ENCODE data around the gene OR4E2.
"Not testable (repeated sequence)": the region's sequence is repeated elsewhere in the genome, so short reads cannot be mapped to it uniquely, and the experiment has no call there.

OR4E2 gene

GRCh38 chr14:21697662-21698061, 44.0 kb downstream of the OR4E2 start:
- DNase-seq (ENCODE audit: low read depth in 3 of 3), result not testable (repeated sequence)

DNA sequence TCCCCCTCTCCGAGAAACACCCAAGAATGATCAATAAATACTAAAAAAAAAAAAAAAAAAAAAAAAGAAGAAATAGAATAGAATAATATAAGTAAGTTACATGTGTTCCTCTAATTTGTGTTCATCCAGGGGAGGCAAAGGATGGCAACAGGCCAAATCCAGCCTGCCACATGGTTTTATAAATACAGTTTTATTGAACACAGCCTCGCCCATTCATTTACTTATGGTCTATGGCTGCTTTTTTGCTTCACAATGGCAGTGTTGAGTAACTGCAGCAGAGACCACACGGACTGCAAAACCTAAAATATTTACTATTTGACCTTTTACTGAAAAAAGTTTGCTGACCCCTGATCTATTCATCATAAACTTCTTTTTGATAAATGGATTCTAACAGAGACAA, 44.9 kb downstream of the OR4E2 start:
- not testable (repeated sequence) for DNase-seq (ENCODE audit: low read depth in 3 of 3)

DNA sequence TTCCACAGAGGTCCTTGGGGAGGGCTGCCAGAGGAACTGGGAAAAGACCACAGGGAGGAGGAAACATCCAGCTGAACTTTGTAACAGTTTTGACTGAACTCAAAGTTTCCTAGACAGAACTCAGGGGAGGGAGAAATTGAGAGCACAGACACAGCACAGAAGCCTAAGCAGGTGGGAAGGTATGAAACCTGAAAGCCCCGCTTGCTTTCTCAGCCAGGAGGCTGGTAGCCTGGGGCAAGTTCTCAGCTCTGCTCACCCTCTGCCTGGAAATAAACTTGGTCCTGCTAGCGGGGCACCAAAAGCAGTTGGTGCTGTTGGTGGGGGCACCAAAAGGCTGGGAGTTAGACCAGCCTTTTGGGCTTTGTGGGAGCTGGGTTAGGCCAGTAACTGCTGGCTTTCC, 45.9 kb downstream of the OR4E2 start:
- no peak for DNase-seq (ENCODE audit: low read depth in 3 of 3)

- DNase-seq (ENCODE audit: low read depth in 3 of 3), result no peak
Measured at GRCh38 chr14:21702316-21702715, 48.7 kb downstream of the OR4E2 start.

- DNase-seq (ENCODE audit: low read depth in 3 of 3), result no peak
Measured at GRCh38 chr14:21703357-21704326, 50.0 kb downstream of the OR4E2 start.

DNA sequence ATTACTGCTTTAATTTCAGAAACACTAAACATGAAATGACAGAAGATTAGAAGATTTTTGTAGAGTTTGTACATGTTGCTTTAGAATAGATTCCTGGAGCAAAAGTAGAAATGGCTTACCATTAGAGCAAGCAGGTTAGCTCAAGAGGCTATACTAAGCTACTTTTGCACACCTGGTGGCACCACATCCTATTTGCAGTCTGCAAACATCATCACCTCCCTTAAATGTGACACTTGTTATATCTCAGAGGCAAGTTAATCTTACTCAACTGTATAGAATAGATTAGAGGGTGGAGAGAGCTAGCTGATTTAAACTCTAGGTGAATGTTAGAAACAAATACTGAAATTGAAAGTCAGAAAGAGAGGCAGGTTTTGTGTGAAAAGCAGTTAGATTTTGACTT, 50.7 kb downstream of the OR4E2 start:
- DNase-seq (ENCODE audit: low read depth in 3 of 3), result no peak

DNA sequence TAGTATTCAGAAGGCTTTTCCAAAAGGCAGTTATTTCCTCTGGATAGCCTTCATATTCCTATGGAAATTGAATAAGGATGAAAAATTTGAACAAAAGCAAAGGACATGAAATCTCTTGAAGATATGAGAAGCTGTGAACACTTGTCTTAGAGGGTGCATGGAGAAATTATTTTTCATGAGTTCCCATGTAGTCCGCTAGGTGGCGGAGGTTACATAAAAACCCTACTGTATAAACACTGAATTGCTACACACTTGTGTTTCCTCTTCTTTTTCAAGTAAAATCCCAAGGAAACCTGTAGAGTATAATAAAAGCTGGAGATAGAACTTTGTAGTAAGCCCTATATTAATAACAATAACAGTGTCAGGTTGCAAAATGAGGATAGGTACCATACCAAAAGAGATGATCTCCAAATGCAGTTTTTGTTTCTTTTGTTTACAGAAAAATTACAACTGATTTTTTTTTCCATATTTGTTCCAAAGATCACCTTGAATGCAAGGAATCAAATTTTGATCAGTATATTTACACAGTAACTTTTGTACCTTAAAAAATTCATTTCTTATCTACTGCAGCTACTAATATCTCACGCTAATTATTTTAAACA, 57.8 kb downstream of the OR4E2 start:
- DNase-seq (ENCODE audit: low read depth in 3 of 3), result no peak

DNA sequence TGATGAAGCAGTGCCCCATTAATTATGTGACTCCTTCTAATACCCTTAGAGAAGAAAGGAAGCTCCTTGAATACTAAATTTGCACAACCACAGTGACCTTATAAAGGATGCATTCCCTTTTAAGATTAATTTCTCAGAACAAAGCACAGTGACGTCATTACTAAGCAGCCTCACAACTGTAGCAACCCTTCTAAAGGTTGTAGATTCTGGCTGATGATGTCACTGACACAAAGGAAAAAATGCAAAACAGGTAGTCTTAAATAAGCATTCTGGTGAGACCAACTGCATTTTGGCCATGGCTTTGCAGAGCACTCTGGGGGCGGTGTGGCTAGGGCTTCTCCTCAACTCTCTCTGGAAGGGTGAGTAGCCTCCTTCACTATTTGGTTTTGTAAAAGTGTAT, 58.4 kb downstream of the OR4E2 start:
- DNase-seq (ENCODE audit: low read depth in 3 of 3), result no peak

DNA sequence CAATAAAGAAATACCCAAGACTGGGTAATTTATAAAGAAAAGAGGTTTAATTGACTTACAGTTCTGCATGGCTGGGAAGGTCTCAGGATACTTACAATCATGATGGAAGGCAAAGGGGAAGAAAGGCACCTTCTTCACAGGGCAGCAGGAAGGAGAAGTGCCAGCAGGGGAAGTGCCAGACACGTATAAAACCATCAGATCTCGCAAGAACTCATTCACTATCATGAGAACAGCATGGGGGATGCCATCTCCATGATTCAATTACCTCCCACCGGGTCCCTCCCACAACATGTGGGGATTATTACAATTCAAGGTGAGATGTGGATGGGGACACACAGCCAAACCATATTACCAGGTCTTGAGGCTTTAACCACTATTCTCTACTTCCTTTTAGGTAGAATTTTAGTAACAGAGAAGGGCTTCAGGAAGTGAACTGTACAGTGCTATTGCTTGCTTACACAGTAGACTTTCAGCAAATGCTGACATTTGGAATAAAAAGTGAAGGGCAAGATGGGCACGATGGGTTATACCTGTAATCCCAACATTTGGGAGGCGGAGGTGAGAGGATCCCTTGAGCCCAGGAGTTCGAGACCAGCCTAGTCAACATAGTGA, 60.8 kb downstream of the OR4E2 start:
- DNase-seq (ENCODE audit: low read depth in 3 of 3), result no peak
